AG09309 (cell line): ENCODE results near the gene IQCC.

Experiments
- DNase-seq: peaks from one replicate; pipeline ENCODE4 v3.0.0-alpha.2; 2010; ENCODE audit warnings: low read depth
- H3K4me3 ChIP-seq: 2 replicates; pipeline ENCODE4 v1.5.1; 2011; ENCODE audit warnings: mild to moderate bottlenecking, low read depth, low read length, moderate library complexity; ENCODE audit not compliant: control insufficient read depth
- TF ChIP-seq, protein P1 (sequence below): IDR thresholded peaks from 2 replicates; pipeline ENCODE4 v1.5.1; 2011; ENCODE audit warnings: mild to moderate bottlenecking, low read depth, low read length, inconsistent platforms; ENCODE audit not compliant: insufficient read depth, control insufficient read depth; ENCODE audit errors: missing control alignments

Gene IQCC

DNA sequence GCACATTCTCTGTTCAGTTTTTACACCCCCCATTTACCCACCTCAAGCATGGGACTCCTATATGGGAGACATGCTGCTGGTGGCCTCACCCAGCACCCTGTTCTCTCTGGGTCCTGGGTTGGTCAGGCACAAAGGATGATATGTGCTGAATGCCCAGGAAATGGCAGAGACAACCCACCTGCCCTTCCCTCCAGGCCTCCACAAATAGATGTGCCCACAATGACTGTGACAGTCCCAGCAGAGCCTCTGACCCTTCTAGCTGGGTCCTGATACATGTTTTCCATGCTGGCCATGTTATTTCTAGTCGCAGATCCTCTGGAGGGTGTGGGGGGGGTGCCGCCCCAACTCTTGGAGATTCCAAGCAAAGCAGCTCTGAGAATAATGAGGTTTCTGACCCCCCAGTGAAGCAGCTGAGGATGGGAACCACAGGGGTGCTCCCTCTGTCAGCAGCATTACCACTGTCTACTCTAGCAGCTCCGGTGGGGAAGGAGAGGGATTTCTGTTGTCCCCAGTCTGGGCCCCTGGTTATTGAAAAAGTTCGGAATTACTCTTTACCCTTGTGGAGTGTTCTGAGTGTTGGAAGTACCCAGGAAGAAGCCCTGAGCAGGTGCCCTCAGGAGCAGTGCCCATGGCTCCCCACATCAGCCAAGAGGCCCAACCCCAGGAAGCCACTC is 6.3 kb upstream of the IQCC start:
- no peak for DNase-seq

DNA sequence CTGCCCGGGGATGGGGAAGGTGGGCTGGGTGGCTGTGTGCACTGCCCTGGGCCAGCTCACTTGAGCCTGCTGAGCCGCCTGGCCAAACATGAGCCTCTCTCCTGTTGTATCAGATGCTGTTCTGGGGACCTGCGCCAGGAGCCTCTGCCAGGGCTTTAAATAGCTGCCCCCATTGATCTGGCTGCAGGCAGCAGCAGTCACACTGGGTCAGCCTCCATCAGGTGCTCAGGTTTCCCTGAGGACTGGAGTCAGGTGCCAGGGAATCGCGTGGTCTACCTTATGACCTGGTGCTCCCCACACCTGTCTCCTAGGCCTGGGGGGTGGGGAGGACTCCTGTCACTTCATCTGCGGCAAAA is 5.8 kb upstream of the IQCC start:
- no peak for DNase-seq
- TF ChIP-seq, protein P1, sequence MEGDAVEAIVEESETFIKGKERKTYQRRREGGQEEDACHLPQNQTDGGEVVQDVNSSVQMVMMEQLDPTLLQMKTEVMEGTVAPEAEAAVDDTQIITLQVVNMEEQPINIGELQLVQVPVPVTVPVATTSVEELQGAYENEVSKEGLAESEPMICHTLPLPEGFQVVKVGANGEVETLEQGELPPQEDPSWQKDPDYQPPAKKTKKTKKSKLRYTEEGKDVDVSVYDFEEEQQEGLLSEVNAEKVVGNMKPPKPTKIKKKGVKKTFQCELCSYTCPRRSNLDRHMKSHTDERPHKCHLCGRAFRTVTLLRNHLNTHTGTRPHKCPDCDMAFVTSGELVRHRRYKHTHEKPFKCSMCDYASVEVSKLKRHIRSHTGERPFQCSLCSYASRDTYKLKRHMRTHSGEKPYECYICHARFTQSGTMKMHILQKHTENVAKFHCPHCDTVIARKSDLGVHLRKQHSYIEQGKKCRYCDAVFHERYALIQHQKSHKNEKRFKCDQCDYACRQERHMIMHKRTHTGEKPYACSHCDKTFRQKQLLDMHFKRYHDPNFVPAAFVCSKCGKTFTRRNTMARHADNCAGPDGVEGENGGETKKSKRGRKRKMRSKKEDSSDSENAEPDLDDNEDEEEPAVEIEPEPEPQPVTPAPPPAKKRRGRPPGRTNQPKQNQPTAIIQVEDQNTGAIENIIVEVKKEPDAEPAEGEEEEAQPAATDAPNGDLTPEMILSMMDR, result no peak
- peak overlapping the region; percentile 63 for H3K4me3 ChIP-seq

More for the DNA sequence above, 6.3 kb upstream of the IQCC start:
- no peak overlapping the region for H3K4me3 ChIP-seq
- TF ChIP-seq, protein P1, result no peak

DNA sequence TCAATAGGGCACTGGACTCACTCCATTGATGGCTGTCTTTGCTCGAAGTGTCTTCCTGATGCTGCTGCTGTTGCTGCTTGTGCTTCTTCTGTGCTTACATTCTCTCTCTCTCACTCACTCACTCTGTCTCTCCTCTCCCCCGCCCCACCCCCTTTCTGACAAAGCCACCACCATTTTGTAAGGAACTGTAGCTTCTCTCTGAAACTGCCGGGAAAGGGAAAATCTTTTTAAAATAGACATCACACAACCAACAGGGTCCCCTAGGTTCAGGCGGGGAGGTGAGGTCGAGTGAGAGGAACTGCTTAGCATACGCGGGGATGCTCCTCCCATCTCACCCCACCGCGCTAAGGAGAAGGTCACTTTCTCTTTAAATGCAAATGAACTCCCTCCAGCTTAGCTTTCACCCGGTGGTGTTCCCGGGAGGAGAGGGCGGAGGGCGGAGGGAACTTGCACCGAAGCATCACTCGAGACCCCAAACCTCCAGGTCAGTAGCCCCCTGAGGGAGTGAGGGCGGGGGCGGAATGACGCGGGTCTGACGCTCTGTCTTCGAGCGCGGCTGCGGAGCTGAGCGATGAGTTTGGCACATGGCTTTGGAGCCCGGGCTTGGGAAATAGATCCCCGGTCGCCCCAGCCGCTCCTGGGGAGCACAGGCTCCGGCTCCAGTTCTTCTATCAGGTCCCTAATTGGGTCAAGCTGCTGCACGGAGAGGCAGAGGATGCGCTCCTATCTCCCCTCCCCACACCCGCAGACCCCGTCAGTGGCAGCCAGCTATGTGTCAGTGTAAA is 5.1 kb upstream of the IQCC start, which contains the start of gene CCDC28B:
TSS of gene CCDC28B (plus strand) at position 370 of the 785 bp plus-strand sequence. CDS start 1,341 bp downstream, outside the sequence.
- peak within 1 kb of the TSS; percentile 63 for H3K4me3 ChIP-seq
- DNase-seq, result no peak
- TF ChIP-seq, protein P1, result no peak

DNA sequence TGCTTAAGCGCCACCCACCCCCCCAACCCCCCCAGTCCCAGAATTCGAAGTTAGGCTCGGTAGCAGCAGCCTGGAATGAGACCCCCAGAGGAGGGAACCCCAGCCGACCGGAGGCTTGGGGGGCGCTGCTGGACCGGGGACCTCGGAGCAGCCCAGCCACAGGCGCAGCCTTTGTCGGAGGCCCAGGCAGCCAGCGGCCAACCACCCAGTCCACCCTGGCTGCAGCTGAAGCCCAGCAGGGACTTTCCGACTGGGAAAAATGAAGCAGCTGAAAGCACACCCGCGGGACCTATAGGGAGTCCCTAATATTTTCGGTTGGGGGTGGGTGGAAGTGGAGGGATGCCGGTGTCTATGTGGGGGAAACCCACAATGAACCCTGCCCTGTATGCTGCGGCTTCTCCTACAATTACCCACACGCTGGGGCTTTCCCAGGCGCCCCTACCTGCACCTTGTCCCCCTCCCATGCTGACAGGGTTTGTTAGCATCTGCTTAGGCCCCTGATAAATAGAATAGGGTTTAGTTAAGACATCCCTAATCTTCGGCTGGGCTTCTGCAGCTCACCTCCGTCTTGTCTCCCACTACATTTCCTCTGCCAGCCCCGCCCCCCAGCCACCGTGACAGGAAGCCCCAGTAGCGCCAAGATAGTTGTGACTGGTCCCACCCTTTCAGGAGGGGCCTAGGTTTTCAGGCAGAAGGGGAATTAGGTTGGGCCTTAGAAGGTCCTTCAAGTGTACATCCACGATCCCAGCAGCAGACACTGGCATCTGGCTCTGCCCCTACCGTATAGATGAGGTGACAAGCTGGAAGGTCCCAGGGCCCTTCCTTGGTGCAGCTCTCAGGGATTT is 4.2 kb upstream of the IQCC start:
- no peak for DNase-seq
- peak overlapping the region; percentile 63 for H3K4me3 ChIP-seq
- TF ChIP-seq, protein P1, result peak; percentile 11

DNA sequence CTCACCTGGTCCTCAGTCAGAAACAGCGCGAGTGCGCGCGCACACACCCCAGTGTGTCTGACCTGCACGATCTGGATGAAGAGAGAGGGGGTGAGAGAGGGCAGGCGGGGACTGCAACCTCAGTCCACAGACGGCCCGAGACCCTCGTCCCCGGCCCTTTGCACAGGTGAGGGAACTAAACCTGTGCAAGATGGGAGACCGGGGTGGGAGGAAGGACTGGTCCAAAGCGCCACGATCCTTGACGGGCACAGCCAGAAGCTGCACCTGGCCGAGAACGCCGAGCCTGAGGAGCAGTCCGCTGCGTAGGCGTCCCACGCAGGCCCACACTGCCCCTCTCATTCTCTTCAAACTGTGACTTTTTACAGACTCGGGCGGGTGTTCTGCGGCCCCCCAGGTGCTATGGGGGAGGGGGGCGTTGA is 519 bp upstream of the IQCC start:
- peak overlapping the region; percentile 80 for H3K4me3 ChIP-seq
- TF ChIP-seq, protein P1, result no peak
- DNase-seq, result no peak

DNA sequence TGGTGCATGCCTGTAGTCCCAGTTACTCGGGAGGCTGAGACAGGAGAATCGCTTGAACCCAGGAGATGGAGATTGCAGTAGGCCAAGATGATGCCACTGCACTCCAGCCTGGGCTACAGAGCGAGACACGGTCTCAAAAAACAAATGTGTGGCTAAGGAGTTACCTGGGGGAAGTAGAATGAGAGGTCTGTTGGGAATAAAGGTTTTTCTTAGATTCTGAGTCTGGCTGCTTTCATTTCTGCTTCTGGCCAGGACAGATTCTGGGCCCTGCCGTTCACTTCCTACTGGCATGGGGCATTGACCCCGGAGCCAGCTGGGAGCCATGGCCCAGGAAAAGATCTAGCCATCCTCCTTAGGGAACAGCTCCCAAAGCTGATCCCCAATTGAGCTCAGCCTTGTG is 3.0 kb downstream of the IQCC start:
- no peak for DNase-seq
- TF ChIP-seq, protein P1, result no peak
- H3K4me3 ChIP-seq, result no peak overlapping the region
